Heart left ventricle (tissue), 16 donors: ENCODE results near the gene RABGGTB. TPM values are rescaled to one million over a fixed set of nuclear protein-coding genes. Genes with fewer than 3 reads are reported as not detected.

Experiments
- ATAC-seq, 4 donors: fragments of 200-7000 bp; cut with Tn5 transposase; one replicate each; pipeline ENCODE4 v1.9.1; 2020 to 2022; ENCODE audit warnings: moderate library complexity in 4 of 4, mild to moderate bottlenecking in 3 of 4, moderate number of reproducible peaks in 1 of 4
- DNase-seq, 5 donors: peaks; one replicate each; pipeline ENCODE4 v3.0.0-alpha.2; 2020
- H3K27ac ChIP-seq, 12 donors: fragments of 200-600 bp; sonication (generic) in 4 of 12; one replicate each; pipeline versions ENCODE4 v1.5.0 to v1.8.0; 2016 to 2022; ENCODE audit warnings: mild to moderate bottlenecking in 2 of 12
- H3K27me3 ChIP-seq, 9 donors: fragments of 200-600 bp; sonication (generic) in 2 of 9; one replicate each; pipeline versions ENCODE4 v1.5.1 to v1.8.0; 2016 to 2022; ENCODE audit warnings: mild to moderate bottlenecking in 3 of 9
- H3K36me3 ChIP-seq, 9 donors: fragments of 200-600 bp; sonication (generic) in 2 of 9; one replicate each; pipeline versions ENCODE4 v1.5.0 to v1.8.0; 2018 to 2022; ENCODE audit warnings: mild to moderate bottlenecking in 2 of 9
- H3K4me1 ChIP-seq, 12 donors: fragments of 200-600 bp; sonication (generic) in 4 of 12; one replicate each; pipeline versions ENCODE4 v1.5.0 to v1.8.0; 2016 to 2022; ENCODE audit warnings: mild to moderate bottlenecking in 3 of 12
- H3K4me3 ChIP-seq, 12 donors: fragments of 200-600 bp; sonication (generic) in 4 of 12; one replicate each; pipeline versions ENCODE4 v1.5.0 to v1.8.0; 2017 to 2022; ENCODE audit warnings: mild to moderate bottlenecking in 9 of 12, moderate library complexity in 4 of 12
- H3K9me3 ChIP-seq, 12 donors: fragments of 200-600 bp; sonication (generic) in 4 of 12; one replicate each; pipeline versions ENCODE4 v1.5.0 to v1.8.0; 2016 to 2022; ENCODE audit warnings: mild to moderate bottlenecking in 1 of 12
- CTCF ChIP-seq, 12 donors: fragments of 200-600 bp; sonication (generic) in 4 of 12; IDR thresholded peaks; one replicate each; pipeline versions ENCODE4 v1.5.0 to v1.8.0; 2018 to 2022; ENCODE audit warnings: antibody characterized with exemption in 12 of 12, mild to moderate bottlenecking in 5 of 12
- POLR2A ChIP-seq, 2 donors: fragments of 450-650 bp; IDR thresholded peaks; one replicate each; pipeline ENCODE4 v1.6.1; 2017; ENCODE audit warnings: antibody characterized with exemption in 2 of 2, mild to moderate bottlenecking in 2 of 2, moderate library complexity in 2 of 2
- WGBS, 4 donors: extraction: QIAGEN DNeasy Blood & Tissue Kit in 2 of 4; methylation state at CpG; one replicate each; pipeline versions ENCODE4 v1.1.5 to v1.1.7; 2013 to 2018; 5-methylcytosine and 5-hydroxymethylcytosine counted together
- intact Hi-C, 10 donors: fragments of 100-400 bp; cut with DNase I; formaldehyde crosslinking; loops; one replicate each; pipeline versions ENCODE4 v1.11.1 to v1.14.2; 2022
- polyA plus RNA-seq, 2 donors: library from polyadenylated mRNA; stranded (reverse); fragments of 200-250 nt; gene quantifications; one replicate each; pipeline ENCODE4 v1.2.3, GENCODE V29; 2013
- total RNA-seq, 9 donors: library from RNA; depleted of rRNA in 2 of 9; stranded (reverse); fragments of >200 nt in 2 of 9; fragmentation: NEBNext Ultra II Directional in 3 of 9; extraction: Animal tissue kit (Norgen Biotek cat#: 25700) in 3 of 9; gene quantifications; one replicate each; pipeline versions ENCODE4 v1.1.0 to v1.2.4, GENCODE V29; 2016 to 2023
- donor health status: ischemic (EF 13 %, LVEDD 7.1; RV severe dilation, severe dysfunction).
- donor health status: healthy with polysubstance abuse.
- donor health status: DM: no; HTN: yes; CAD: no.
- donor health status: DM: no; HTN: no; CAD: no.
- donor health status: ischemic (EF 25% LVEDD 6.9; RV normal size, moderate dysfunction).
- donor health status: ischemic (EF 25% LVEDD 5.7; RV mildly dilated, moderate dysfunction).
- donor health status: healthy.
- donor health status: DM: yes; HTN: yes; CAD: no.
- donor health status: ischemic (EF 35%, LVEDD 5.7; RV mildly dilated, moderate dysfunction).
- donor health status: nonischemic (EF 11% LVEDD 7.7; RV severe dilation, severe dysfunction).
- donor health status: DM: yes; HTN: yes; CAD: no.
- donor health status: PGD.
- donor health status: ischemic (EF 29% LVEDD 5.4; RV normal size, mild dysfunction).
- donor health status: nonischemic (EF 23%, LVEDD 6.1; RV moderate dilation, normal function).

RABGGTB gene
- total and polyA plus RNA-seq, 11 donors = 30.7 to 67.4 (median 55.1) TPM

- H3K4me3 ChIP-seq = no peak overlapping the region
- H3K9me3 ChIP-seq = no peaks in the 10 kb centered on the region
- DNase-seq (no peak), ATAC-seq (no peak)
- no peaks in the 10 kb centered on the region for H3K27me3 ChIP-seq
- peaks cover 0 to 96% (median 82%) of the 10 kb centered on the region in 9 donors for H3K36me3 ChIP-seq
- H3K27ac ChIP-seq = no peak overlapping the region
- intact Hi-C loops = loop anchor here in 1 of 10 donors (10.0 kb wide), 1 partner anchor 47 kb away; no protein-coding TSS in a partner anchor
- TF ChIP-seq POLR2A (IDR thresholded peaks at IDR 0.05) = no peak
- no peak for TF ChIP-seq CTCF (IDR thresholded peaks at IDR 0.05)
- peaks cover 0 to 53% (median 38%) of the 10 kb centered on the region in 12 donors for H3K4me1 ChIP-seq
- 94 to 96% (median 95%) methylated on average over 3 of the region's 3 CpGs for WGBS, 4 donors
These were observed 6.0 kb downstream of the RABGGTB start for GRCh38 chr1:75792091-75792490.

- no peaks in the 10 kb centered on the region for H3K27me3 ChIP-seq
- TF ChIP-seq CTCF (IDR thresholded peaks at IDR 0.05) (no peak), POLR2A (IDR thresholded peaks at IDR 0.05) (no peak)
These were observed 8.3 kb downstream of the RABGGTB start for GRCh38 chr1:75794382-75794781.

GRCh38 chr1:75795703-75796193, 9.7 kb downstream of the RABGGTB start:
- no peak for TF ChIP-seq CTCF (IDR thresholded peaks at IDR 0.05)
- no peak for TF ChIP-seq POLR2A (IDR thresholded peaks at IDR 0.05)
- no peak for ATAC-seq
- DNase-seq = no peak
- Histone ChIP-seq H3K27ac (no peak overlapping the region), H3K4me3 (no peak overlapping the region), H3K9me3 (no peaks in the 10 kb centered on the region), H3K4me1 (peaks cover 0 to 16% (median 3%) of the 10 kb centered on the region in 12 donors), H3K27me3 (no peaks in the 10 kb centered on the region), H3K36me3 (peaks cover 0 to 88% (median 80%) of the 10 kb centered on the region in 9 donors)
- intact Hi-C loops = loop anchor here in 1 of 10 donors (10.0 kb wide), 1 partner anchor 51 kb away; no protein-coding TSS in a partner anchor
- 95 to 98% (median 97%) methylated on average over 4 of the region's 4 CpGs for WGBS, 4 donors

More at GRCh38 chr1:75794382-75794781, 8.3 kb downstream of the RABGGTB start:
- Histone ChIP-seq H3K4me1 (peaks cover 0 to 30% (median 16%) of the 10 kb centered on the region in 12 donors), H3K27ac (no peak overlapping the region), H3K36me3 (peaks cover 0 to 100% (median 91%) of the 10 kb centered on the region in 9 donors), H3K4me3 (no peak overlapping the region), H3K9me3 (no peaks in the 10 kb centered on the region)
- ATAC-seq (no peak), DNase-seq (no peak)
- intact Hi-C loops = loop anchor here in 1 of 10 donors (10.0 kb wide), 1 partner anchor 50 kb away; no protein-coding TSS in a partner anchor
- WGBS, 4 donors = 97 to 99% (median 98%) methylated on average over 2 of the region's 2 CpGs

- ATAC-seq = peak in 3 of 4 donors; percentile 21 to 49 (median 27)
- Histone ChIP-seq H3K27me3 (no peaks in the 10 kb centered on the region), H3K4me3 (no peak within 1 kb of the TSS)
These were observed 10.6 kb downstream of the RABGGTB start, which contains the start of gene MSH4 for GRCh38 chr1:75796376-75797272. MSH4 (plus strand) TSS chr1:75796882; CDS start chr1:75796986, 104 bp downstream.

More at GRCh38 chr1:75796376-75797272, 10.6 kb downstream of the RABGGTB start, which contains the start of gene MSH4:
- Histone ChIP-seq H3K36me3 (peaks cover 0 to 80% (median 71%) of the 10 kb centered on the region in 9 donors), H3K4me1 (peaks cover 0 to 7% (median 0%) of the 10 kb centered on the region in 12 donors), H3K27ac (no peak within 1 kb of the TSS), H3K9me3 (no peaks in the 10 kb centered on the region)
- intact Hi-C loops = loop anchor here in 1 of 10 donors (10.0 kb wide), 1 partner anchor 52 kb away; no protein-coding TSS in a partner anchor
- WGBS, 4 donors = 83 to 89% (median 88%) methylated on average over 34 of the region's 34 CpGs
- no peak for TF ChIP-seq CTCF (IDR thresholded peaks at IDR 0.05)
- no peak for TF ChIP-seq POLR2A (IDR thresholded peaks at IDR 0.05)
- DNase-seq = peak in 1 of 5 donors; percentile 32
